ENCODE data around the gene LPCAT2. TPM values are rescaled to one million over a fixed set of nuclear protein-coding genes. Genes with fewer than 3 reads are reported as not detected.

LPCAT2 gene
- polyA plus RNA-seq, 3 donors, result 28.5 to 49.7 (median 47.1) TPM

DNA sequence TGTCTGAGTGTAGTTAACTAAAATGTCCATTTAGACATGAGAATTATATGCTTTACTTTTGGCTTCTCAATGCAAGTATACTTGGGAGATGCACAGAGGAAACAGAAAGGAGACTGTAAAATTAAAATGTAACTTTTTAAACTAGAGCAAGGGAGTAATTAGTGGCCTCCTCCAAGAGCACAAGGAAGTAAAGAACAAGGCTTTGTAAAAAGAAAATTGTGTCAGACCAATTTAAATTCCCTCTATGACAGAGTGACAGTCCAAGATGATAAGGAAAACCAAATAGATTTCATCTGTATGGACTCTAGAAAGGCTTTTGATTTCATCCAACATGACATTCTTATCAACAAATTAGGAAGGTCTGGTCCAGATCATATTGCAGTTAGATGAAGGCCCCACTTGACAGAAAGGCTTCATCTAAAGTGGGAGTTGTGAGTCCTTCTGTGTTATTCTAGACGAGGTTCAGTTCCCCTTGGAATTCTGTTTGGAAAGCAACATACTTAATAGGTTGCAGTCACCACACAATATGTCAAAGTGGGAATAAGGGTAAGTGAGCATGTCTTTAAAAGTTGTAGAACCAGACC is 51.2 kb downstream of the LPCAT2 start:
- Mint-ChIP-seq H3K27me3 (ENCODE audit: low read depth in 3 of 3) (peaks cover 0 to 1% (median 0%) of the 10 kb centered on the region in 3 donors), H3K27ac (no peak overlapping the region), H3K36me3 (peaks cover 53 to 61% of the 10 kb centered on the region in 2 donors), H3K4me3 (no peak overlapping the region), H3K9me3 (peaks cover 0 to 6% (median 0%) of the 10 kb centered on the region in 7 donors), H3K4me1 (peaks cover 21% of the 10 kb centered on the region)
- H2AFZ ChIP-seq (ENCODE audit: insufficient read depth, low read depth, low read length, poor library complexity, severe bottlenecking), result no peak overlapping the region
- no peaks in the 10 kb centered on the region for H3K27me3 ChIP-seq (ENCODE audit: control insufficient read depth in 2 of 2, insufficient read depth in 2 of 2, low read length in 2 of 2)
- H3K27ac ChIP-seq (ENCODE audit: low read depth in 1 of 2, low read length in 2 of 2), result no peak overlapping the region
- intact Hi-C loops (cut with micrococcal nuclease), result no loop called here
- H3K9me3 ChIP-seq (replicated peaks in 1 of 2; ENCODE audit: control insufficient read depth in 1 of 2, insufficient read depth in 1 of 2, low read length in 2 of 2), result no peaks in the 10 kb centered on the region
- no peaks in the 10 kb centered on the region for H3K79me2 ChIP-seq (ENCODE audit: insufficient read depth, low read length)
- no peaks in the 10 kb centered on the region for H4K20me1 ChIP-seq (ENCODE audit: insufficient read depth, low read length)
- whole genome bisulfite sequencing (ENCODE audit: insufficient coverage), result no CpG with 5 or more reads among the region's 1 CpG
- TF ChIP-seq, protein P1, sequence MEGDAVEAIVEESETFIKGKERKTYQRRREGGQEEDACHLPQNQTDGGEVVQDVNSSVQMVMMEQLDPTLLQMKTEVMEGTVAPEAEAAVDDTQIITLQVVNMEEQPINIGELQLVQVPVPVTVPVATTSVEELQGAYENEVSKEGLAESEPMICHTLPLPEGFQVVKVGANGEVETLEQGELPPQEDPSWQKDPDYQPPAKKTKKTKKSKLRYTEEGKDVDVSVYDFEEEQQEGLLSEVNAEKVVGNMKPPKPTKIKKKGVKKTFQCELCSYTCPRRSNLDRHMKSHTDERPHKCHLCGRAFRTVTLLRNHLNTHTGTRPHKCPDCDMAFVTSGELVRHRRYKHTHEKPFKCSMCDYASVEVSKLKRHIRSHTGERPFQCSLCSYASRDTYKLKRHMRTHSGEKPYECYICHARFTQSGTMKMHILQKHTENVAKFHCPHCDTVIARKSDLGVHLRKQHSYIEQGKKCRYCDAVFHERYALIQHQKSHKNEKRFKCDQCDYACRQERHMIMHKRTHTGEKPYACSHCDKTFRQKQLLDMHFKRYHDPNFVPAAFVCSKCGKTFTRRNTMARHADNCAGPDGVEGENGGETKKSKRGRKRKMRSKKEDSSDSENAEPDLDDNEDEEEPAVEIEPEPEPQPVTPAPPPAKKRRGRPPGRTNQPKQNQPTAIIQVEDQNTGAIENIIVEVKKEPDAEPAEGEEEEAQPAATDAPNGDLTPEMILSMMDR (IDR thresholded peaks at IDR 0.05), result no peak
- H3K36me3 ChIP-seq (replicated peaks in 1 of 2; ENCODE audit: control insufficient read depth in 1 of 2, insufficient read depth in 2 of 2, low read length in 2 of 2), result peaks cover 31 to 71% of the 10 kb centered on the region in 2 donors
- H3K4me2 ChIP-seq (replicated peaks; ENCODE audit: extremely low read depth, low read length, poor library complexity, severe bottlenecking), result no peak overlapping the region
- H3K4me1 ChIP-seq (ENCODE audit: control insufficient read depth in 1 of 2, insufficient read depth in 2 of 2, low read length in 2 of 2), result peaks cover 5 to 9% of the 10 kb centered on the region in 2 donors
- no peak overlapping the region for H3K4me3 ChIP-seq (replicated peaks in 1 of 3; ENCODE audit: low read depth in 2 of 3, low read length in 3 of 3)
- no peak overlapping the region for H3K9ac ChIP-seq (ENCODE audit: insufficient read depth, low read length, poor library complexity, severe bottlenecking)
- DNase-seq, result no peak

DNA sequence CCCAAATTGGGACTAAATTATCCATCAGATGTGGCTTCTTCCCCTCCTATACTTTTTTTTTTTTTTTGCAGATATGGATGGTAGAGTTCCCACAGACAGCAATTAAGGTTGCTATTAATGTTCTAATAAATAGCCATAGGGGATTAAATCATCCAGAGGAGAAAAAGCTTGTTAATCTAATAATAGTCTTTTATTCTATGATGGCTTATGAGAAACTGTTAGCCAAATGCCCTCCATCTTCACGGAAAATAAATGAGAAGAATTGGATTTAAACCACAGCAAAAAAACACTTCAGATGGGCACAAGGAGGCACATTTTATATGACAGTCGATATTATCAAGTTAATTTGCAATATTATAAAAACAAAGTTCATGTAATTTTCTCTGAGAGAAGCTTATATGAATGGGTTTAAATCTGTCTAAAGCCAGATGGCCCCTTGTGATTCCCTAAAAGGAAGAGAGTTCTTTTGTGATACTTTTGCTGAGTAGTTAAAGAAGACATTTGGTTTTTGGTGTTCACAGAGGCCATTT is 52.5 kb downstream of the LPCAT2 start:
- H3K27ac Mint-ChIP-seq, result no peak overlapping the region
- H3K27ac ChIP-seq (ENCODE audit: low read depth in 1 of 2, low read length in 2 of 2), result no peak overlapping the region
- H4K20me1 ChIP-seq (ENCODE audit: insufficient read depth, low read length), result no peaks in the 10 kb centered on the region
- H3K4me3 ChIP-seq (replicated peaks in 1 of 3; ENCODE audit: low read depth in 2 of 3, low read length in 3 of 3), result no peak overlapping the region
- no peak for DNase-seq
- H3K27me3 ChIP-seq (ENCODE audit: control insufficient read depth in 2 of 2, insufficient read depth in 2 of 2, low read length in 2 of 2), result no peaks in the 10 kb centered on the region
- H3K9ac ChIP-seq (ENCODE audit: insufficient read depth, low read length, poor library complexity, severe bottlenecking), result no peak overlapping the region
- H3K4me3 Mint-ChIP-seq, result no peak overlapping the region
- peaks cover 43 to 48% of the 10 kb centered on the region in 2 donors for H3K36me3 Mint-ChIP-seq
- H3K27me3 Mint-ChIP-seq (ENCODE audit: low read depth in 3 of 3), result peaks cover 0 to 1% (median 0%) of the 10 kb centered on the region in 3 donors
- H3K79me2 ChIP-seq (ENCODE audit: insufficient read depth, low read length), result no peaks in the 10 kb centered on the region
- no peak overlapping the region for H2AFZ ChIP-seq (ENCODE audit: insufficient read depth, low read depth, low read length, poor library complexity, severe bottlenecking)
- TF ChIP-seq, protein P1 (IDR thresholded peaks at IDR 0.05), result no peak
- no peaks in the 10 kb centered on the region for H3K9me3 ChIP-seq (replicated peaks in 1 of 2; ENCODE audit: control insufficient read depth in 1 of 2, insufficient read depth in 1 of 2, low read length in 2 of 2)
- WGBS (ENCODE audit: insufficient coverage), result no CpG with 5 or more reads among the region's 2 CpGs
- intact Hi-C loops (cut with micrococcal nuclease), result no loop called here
- peaks cover 0 to 2% (median 0%) of the 10 kb centered on the region in 7 donors for H3K9me3 Mint-ChIP-seq
- H3K4me1 Mint-ChIP-seq, result peaks cover 30% of the 10 kb centered on the region
- H3K36me3 ChIP-seq (replicated peaks in 1 of 2; ENCODE audit: control insufficient read depth in 1 of 2, insufficient read depth in 2 of 2, low read length in 2 of 2), result peaks cover 19 to 57% of the 10 kb centered on the region in 2 donors
- H3K4me1 ChIP-seq (ENCODE audit: control insufficient read depth in 1 of 2, insufficient read depth in 2 of 2, low read length in 2 of 2), result peaks cover 16 to 23% of the 10 kb centered on the region in 2 donors
- H3K4me2 ChIP-seq (replicated peaks; ENCODE audit: extremely low read depth, low read length, poor library complexity, severe bottlenecking), result no peak overlapping the region
